Cortex of kidney (tissue), 1 donor: ENCODE results near the gene KLHDC8A.

Experiments used
- DNase-seq: peaks from one replicate; lab custom pipeline; 2025; lab: John Stamatoyannopoulos, UW

KLHDC8A gene

GRCh38 chr1:205294175-205294917 is 62.4 kb downstream of the KLHDC8A start:
- DNase-seq = no peak

GRCh38 chr1:205293350-205294074 is 63.2 kb downstream of the KLHDC8A start:
- no peak for DNase-seq

GRCh38 chr1:205291596-205291995 is 65.1 kb downstream of the KLHDC8A start:
- DNase-seq = no peak

- DNase-seq = no peak
Observed at GRCh38 chr1:205287767-205288559, 68.8 kb downstream of the KLHDC8A start.

- DNase-seq = no peak
Observed at GRCh38 chr1:205287076-205287475, 69.6 kb downstream of the KLHDC8A start.

- no peak for DNase-seq
Observed at GRCh38 chr1:205286335-205286950, 70.3 kb downstream of the KLHDC8A start.
